Medulla oblongata (tissue), 1 donor: ENCODE data around the gene CHST15.

Experiments used
- DNase-seq: peaks from one replicate; pipeline ENCODE4 v3.0.0-alpha.2; 2015; ENCODE audit errors: extremely low spot score

CHST15 gene

GRCh38 chr10:124092860-124093773, at the start of gene CHST15:
Gene CHST15 (minus strand): TSS chr10:124093598. CDS start chr10:124046212, 47,386 bp downstream.
- DNase-seq = peak; percentile 49

GRCh38 chr10:124142960-124143359, 49.6 kb upstream of the CHST15 start:
- no peak for DNase-seq

GRCh38 chr10:124142006-124142739, 48.8 kb upstream of the CHST15 start:
- no peak for DNase-seq

GRCh38 chr10:124138883-124139348, 45.5 kb upstream of the CHST15 start:
- no peak for DNase-seq

- DNase-seq = peak; percentile 86
These were observed 44.9 kb upstream of the CHST15 start for GRCh38 chr10:124138195-124138882.

- DNase-seq = no peak
These were observed 41.0 kb upstream of the CHST15 start for GRCh38 chr10:124134251-124134893.

GRCh38 chr10:124132876-124133275, 39.5 kb upstream of the CHST15 start:
- DNase-seq = no peak

GRCh38 chr10:124132306-124132705, 38.9 kb upstream of the CHST15 start:
- no peak for DNase-seq

- no peak for DNase-seq
These were observed 37.8 kb upstream of the CHST15 start for GRCh38 chr10:124131172-124131571.

GRCh38 chr10:124130198-124130900, 37.0 kb upstream of the CHST15 start:
- DNase-seq = no peak

GRCh38 chr10:124129471-124129870, 36.1 kb upstream of the CHST15 start:
- no peak for DNase-seq

- DNase-seq = no peak
These were observed 35.4 kb upstream of the CHST15 start for GRCh38 chr10:124128811-124129145.

- no peak for DNase-seq
These were observed 34.8 kb upstream of the CHST15 start for GRCh38 chr10:124127965-124128810.

- DNase-seq = no peak
These were observed 34.2 kb upstream of the CHST15 start for GRCh38 chr10:124127563-124127962.

GRCh38 chr10:124126983-124127385, 33.6 kb upstream of the CHST15 start:
- no peak for DNase-seq

- no peak for DNase-seq
These were observed 33.0 kb upstream of the CHST15 start for GRCh38 chr10:124126145-124126982.

- no peak for DNase-seq
These were observed 32.1 kb upstream of the CHST15 start for GRCh38 chr10:124125305-124126116.

- no peak for DNase-seq
These were observed 31.4 kb upstream of the CHST15 start for GRCh38 chr10:124124769-124125161.
